HG03571 (cell line): Measurements from ENCODE around the gene TLX2.
"Not testable (repeated sequence)": the region's sequence is repeated elsewhere in the genome, so short reads cannot be mapped to it uniquely, and the experiment has no call there.

ENCODE experiments used
- ATAC-seq: cut with Tn5 transposase; IDR thresholded peaks from one replicate; pipeline ENCODE4 v1.9.1; 2021; ENCODE audit not compliant: unreplicated experiment

Gene TLX2

DNA sequence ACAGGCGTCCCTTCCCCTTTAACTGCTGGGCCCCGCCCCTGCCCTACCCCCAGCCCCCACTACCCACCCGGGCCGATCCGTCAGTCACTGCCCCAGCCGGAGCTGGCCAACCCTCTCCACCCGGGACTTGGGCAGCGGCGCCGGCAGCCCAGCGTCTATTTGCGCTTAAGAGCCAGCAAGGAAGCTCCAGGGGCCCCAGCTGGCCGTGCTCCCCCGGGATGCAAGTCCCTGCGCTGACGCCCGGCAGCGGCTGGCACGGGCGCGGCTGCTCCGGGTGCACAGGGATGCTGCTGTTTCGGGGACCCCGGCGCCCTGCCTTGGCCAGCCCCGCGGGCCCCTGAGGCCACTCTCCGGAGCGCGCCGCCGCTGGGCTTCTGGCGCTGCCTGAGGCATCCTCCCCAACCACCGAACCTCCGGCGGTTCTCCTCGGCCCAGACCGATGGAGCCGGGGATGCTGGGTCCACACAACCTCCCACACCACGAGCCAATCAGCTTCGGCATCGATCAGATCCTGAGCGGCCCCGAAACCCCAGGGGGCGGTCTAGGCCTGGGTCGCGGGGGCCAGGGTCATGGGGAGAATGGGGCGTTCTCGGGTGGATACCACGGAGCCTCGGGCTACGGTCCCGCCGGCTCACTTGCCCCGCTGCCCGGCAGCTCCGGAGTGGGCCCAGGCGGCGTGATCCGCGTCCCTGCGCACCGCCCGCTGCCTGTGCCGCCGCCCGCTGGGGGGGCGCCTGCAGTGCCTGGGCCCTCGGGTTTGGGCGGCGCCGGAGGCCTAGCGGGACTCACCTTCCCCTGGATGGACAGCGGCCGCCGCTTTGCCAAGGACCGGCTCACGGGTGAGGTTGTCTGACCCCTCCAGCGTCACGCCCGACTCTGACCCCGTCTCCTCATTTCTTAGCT is at the start of gene TLX2:
TLX2 (plus strand) TSS at position 83 of the 903 bp plus-strand sequence; CDS start at position 440, 357 bp downstream.
- no peak for ATAC-seq

- not testable (repeated sequence) for ATAC-seq
Observed at GRCh38 chr2:74470742-74471141, 43.5 kb upstream of the TLX2 start.

DNA sequence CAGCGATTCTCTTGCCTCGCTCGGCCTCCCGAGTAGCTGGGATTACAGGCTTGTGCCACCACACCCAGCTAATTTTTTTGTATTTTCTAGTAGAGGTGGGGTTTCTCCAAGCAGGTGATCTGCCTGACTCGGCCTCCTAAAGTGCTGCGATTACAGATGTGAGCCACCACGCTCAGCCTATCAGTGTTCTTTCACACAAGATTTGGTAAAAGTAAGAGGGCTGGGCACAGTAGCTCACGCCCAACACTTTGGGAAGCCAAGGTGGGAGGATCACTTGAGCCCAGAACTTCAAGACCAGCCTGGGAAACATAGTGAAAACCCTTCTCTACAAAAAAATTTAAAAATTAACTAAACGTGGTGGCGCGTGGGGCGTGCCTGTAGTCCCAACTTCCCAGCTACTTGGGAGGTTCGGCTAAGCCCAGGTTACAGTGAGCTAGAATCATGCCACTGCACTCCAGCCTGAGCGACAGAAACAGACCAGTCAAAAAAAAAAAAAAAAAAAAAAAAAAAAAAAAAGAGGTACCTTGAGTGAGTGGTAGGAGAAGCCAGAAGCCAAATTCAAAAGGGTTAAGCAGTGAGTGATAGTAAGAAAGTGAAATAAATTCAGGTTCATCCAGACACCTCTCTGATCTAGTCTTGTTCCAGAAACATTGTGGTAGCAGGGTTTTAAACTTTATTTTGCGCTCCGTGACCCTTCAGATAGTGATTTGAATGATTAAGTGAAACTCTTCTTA is 42.8 kb upstream of the TLX2 start:
- no peak for ATAC-seq

DNA sequence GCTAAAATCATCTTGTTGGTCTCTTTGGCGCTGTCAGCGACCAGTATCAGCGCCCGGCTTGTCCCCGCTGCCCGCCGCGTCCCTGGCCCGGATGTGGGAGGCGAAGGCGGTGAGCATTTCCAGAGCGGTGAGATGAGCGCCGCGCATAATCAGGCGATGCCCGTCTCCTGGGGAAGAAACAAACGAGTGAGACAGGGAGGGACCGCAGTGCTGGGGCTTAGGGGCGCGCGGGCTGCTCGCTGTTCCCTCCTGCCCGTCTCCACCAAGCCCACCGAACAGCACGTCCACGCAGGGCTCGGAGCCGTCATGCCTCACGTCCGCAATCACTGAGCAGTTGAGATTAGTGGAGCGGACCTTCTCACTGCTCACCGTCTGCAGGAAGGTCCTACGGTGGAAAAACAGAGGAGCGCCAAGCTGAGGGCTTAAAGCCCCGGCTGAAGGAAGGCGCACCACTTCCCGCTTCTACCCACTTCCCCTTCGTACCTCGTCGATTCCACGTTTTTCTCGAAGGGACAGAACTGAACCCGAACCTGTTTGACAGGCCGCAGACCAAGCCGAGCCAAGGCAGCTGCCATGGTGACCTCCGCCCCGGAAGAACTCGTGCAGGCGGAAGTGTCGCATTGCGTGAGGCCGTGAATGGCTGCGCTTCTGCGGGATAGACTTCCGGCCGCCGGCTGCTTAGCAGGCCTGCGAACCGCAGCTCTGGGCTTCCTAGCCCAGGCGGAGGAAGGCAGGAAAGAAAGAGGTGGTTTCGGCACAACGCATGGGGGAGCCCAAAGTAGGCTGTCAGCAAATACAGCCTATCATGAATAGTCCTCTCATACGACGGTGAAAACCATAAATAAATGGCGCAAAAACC is 41.9 kb upstream of the TLX2 start, which contains the start of gene MRPL53:
MRPL53 (minus strand) TSS at position 595 of the 859 bp plus-strand sequence; CDS start at position 575, 20 bp downstream.
- peak; percentile 81 for ATAC-seq

DNA sequence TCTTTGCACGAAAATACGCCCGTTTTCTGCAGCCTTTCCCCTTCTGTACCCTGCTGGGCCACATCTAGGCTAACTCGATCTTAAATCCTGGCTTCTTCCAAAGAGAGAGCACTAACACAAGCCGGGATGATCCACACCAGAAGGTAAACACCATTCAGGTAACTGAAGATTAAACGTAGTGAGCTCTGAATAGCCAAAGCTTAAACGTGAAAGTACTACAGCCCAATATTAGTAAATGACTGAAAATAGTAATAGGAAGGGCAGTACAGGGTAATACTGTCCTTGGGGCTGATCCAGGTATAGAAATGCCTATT is 41.3 kb upstream of the TLX2 start:
- no peak for ATAC-seq

- no peak for ATAC-seq
Observed at GRCh38 chr2:74474481-74474880, 39.8 kb upstream of the TLX2 start.

- no peak for ATAC-seq
Observed at GRCh38 chr2:74474899-74475298, 39.4 kb upstream of the TLX2 start.

DNA sequence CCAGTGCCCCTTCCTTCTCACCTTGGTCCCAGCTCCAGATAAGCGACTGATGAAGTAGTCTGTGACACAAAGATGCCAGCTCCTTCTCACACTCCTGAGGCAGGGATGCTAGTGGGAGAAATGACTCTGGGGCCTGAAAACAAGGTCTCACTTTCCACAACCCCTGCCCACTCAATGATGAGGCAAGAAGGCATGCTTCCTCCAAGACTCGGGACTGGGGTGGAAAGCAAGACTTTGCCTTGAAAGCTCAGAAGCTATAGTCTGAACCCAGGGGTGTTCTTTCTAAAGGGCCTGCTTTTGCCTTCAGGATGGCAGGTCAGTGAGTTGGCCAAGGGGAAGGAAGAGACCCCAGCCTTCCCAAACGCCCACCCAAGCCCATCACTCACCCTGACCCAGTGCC is 32.8 kb upstream of the TLX2 start:
- no peak for ATAC-seq

- ATAC-seq: peak; percentile 44
Observed at GRCh38 chr2:74481961-74482800, 32.1 kb upstream of the TLX2 start.

- ATAC-seq: peak; percentile 86
Observed at GRCh38 chr2:74482801-74483674, 31.2 kb upstream of the TLX2 start, which contains the start of the genes CCDC142 and TTC31. Gene CCDC142 (minus strand): TSS chr2:74482998. CDS start chr2:74482837, 161 bp downstream. Gene TTC31 (plus strand): TSS chr2:74483081. CDS start chr2:74483096, 15 bp downstream.

DNA sequence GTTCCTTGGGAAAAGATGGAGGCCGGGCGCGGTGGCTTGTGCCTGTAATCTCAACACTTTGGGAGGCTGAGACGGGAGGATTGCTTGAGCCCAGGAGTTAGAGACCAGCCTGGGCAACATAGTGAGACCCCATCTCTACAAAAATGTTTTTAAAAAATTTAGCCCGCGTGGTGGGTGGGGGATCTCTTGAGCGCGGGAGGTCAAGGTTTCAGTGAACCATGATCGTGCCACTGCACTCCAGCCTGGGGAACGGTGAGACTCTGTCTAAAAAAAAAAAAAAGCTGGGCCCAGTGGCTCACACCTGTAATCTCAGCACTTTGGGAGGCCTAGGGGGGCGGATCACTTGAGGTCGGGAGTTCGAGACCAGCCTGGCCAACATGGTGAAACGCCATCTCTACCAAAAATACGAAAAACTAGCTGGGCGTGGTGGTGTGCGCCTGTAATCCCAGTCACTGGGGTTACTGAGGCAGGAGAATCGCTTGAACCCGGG is 30.5 kb upstream of the TLX2 start:
- ATAC-seq: not testable (repeated sequence)

- no peak for ATAC-seq
Observed at GRCh38 chr2:74486141-74486540, 28.1 kb upstream of the TLX2 start.

GRCh38 chr2:74488643-74489481 is 25.4 kb upstream of the TLX2 start:
- ATAC-seq: no peak

GRCh38 chr2:74489906-74490305 is 24.3 kb upstream of the TLX2 start:
- ATAC-seq: no peak

DNA sequence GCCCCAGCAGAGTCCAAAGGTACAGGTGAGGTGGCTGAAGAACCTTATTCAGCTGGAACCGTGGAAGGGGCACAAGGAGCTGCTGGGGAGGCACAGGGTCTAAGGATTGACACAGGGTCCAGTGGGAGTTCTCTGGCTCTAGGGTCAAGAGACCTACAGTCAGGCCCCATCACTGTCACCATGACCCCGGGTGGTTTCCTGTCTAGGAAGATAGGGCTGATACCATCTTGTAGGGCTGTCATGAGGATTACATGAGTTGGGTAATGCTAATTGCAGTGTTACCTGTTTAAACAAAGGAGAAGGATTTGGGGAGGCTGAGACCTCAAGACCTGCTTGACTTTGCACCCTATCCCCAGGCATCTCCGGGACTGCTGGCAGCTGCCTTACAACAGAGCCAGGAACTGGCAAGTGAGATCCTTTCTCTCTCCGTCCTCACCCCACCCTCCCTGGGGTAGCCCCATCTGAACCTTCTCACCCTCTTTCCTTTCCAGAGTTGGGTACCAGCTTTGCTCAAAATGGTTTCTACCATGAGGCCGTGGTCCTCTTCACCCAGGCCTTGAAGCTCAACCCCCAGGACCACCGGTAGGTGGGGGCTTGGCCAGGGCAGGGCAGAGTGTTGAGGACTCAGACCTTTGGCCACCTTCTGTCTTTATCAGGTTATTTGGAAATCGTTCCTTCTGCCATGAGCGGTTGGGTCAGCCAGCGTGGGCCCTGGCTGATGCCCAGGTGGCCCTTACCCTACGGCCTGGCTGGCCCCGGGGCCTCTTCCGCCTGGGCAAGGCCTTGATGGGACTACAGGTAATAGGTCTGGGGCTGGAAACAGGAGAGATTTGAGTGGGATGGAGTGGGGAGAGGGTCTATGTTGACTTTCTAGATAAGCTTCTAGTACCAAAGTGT is 22.4 kb upstream of the TLX2 start:
- ATAC-seq: no peak

GRCh38 chr2:74493546-74493945 is 20.7 kb upstream of the TLX2 start:
- no peak for ATAC-seq

GRCh38 chr2:74495440-74495839 is 18.8 kb upstream of the TLX2 start:
- ATAC-seq: no peak
